C4-2B (cell line): ENCODE measurements around the gene GUCY1B1.

ENCODE experiments used
- H3K27ac ChIP-seq: fragments of 450-650 bp; 2 replicates; pipeline ENCODE4 v1.5.1; 2017
- ZFX ChIP-seq: fragments of 450-650 bp; IDR thresholded peaks from 2 replicates; pipeline ENCODE4 v1.6.1; 2017
- TF ChIP-seq, protein P1 (sequence below): fragments of 450-650 bp; conservative IDR thresholded peaks from 2 replicates; pipeline ENCODE4 v1.5.1; 2017; ENCODE audit warnings: mild to moderate bottlenecking

GUCY1B1 gene

DNA sequence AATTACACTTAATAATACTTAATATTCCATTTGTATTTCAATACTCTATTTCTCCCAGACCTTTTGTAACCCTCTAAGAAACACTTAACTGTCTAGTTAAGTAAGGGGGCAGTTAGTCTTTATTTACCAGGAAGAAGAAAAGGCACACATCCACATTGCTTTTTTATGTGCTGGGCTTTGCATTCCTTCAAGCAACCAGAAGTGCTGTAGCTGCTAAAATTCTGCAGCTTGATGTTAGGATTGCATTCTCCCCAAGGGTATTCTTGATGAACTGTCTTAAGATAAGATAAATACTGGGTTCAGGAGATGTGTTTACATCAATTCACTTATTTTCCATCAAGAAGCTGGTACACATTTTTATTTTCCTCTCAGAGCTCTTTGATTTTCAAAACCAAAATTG is 83.3 kb downstream of the GUCY1B1 start:
- TF ChIP-seq, protein P1, sequence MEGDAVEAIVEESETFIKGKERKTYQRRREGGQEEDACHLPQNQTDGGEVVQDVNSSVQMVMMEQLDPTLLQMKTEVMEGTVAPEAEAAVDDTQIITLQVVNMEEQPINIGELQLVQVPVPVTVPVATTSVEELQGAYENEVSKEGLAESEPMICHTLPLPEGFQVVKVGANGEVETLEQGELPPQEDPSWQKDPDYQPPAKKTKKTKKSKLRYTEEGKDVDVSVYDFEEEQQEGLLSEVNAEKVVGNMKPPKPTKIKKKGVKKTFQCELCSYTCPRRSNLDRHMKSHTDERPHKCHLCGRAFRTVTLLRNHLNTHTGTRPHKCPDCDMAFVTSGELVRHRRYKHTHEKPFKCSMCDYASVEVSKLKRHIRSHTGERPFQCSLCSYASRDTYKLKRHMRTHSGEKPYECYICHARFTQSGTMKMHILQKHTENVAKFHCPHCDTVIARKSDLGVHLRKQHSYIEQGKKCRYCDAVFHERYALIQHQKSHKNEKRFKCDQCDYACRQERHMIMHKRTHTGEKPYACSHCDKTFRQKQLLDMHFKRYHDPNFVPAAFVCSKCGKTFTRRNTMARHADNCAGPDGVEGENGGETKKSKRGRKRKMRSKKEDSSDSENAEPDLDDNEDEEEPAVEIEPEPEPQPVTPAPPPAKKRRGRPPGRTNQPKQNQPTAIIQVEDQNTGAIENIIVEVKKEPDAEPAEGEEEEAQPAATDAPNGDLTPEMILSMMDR = no peak
- no peak for TF ChIP-seq ZFX
- H3K27ac ChIP-seq = no peak overlapping the region

DNA sequence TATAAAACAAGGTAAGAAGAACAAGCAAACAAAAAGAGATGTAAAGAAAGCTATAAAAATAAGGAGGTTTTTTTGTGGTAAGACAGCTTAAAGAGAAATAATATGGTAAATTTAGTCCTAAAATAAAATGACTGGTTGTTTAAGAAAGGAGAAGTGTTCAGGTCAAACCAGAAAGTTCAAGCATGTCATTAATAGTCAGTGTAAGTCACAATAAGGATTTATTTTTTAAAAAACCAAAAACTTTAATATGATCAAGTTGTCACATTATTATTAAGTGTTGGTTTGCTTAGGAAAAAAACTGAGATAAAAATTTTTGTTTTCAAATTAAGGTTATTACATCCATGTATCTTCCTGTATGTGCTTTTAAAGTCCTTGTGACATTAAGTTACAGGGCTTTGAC is 88.1 kb downstream of the GUCY1B1 start:
- H3K27ac ChIP-seq = no peak overlapping the region
- TF ChIP-seq, protein P1 = no peak
- TF ChIP-seq ZFX = no peak

DNA sequence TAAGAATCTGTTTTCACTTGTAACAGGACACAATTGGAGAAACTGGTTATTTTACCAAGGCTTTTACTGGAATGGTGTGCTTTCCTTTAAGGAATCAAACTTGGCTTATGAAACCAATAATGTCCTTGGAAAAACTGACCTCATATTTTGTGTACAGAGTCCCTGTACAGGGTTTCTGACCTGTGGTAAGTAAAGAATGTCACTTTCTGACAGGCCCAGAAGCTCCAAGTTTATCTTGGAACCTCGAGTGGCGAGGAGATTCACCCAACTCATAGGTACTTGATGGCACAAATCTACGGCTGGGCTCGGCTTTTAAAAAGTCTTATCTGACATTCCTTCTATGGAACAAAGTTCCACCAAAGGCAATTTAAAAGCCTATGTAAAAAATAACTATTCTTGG is 90.2 kb downstream of the GUCY1B1 start:
- TF ChIP-seq ZFX = no peak
- TF ChIP-seq, protein P1 = no peak
- H3K27ac ChIP-seq = no peak overlapping the region

DNA sequence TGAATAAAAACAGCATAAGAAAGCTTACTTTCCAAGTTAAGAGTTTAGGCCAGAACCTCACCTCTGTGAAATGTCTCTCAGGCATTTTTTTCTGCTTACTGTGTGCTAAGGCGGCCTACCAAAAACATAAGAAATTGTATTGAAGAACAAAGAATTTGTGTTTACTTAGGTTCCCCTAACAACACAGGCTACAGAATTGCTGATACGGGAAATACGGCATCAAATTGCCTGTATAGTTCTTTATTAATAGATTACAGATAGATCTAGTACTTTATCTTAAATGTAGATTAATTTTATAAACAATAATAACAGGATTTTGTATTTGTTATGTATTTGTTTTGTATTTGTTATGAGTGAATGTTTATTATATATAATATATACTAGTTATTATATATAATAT is 94.4 kb downstream of the GUCY1B1 start:
- H3K27ac ChIP-seq = no peak overlapping the region
- TF ChIP-seq, protein P1 = no peak
- TF ChIP-seq ZFX = no peak

DNA sequence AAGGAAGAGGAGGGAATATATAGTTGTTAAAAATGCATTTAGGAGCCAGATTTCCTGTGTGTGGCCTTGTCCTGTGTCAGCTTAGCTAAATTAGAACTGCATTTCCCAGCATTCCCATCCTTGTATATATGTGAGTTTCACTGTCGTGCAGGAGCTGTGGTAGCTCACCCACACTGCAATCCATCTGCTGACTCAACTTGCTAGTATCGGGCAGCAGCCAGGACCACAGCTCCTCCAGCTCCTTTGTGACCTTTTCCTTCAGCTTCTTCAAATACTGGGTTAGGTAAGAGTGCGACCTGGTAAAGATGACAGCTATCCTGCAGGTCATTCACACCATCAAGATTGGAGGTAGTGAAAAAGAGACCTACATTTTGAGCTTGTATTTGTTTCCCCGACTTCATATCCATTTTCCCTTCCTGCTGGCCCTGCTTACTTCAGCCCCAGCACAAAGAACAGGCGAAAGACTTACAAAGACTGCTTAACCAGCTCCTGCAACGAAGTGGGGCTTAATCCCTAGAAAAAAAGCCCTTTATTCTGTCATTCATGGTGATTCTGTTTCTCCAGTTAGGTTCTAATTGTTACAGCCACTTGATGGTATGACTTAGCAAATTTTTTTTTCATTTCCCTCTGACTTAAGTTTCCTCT is 95.9 kb downstream of the GUCY1B1 start:
- TF ChIP-seq, protein P1 = no peak
- TF ChIP-seq ZFX = no peak

DNA sequence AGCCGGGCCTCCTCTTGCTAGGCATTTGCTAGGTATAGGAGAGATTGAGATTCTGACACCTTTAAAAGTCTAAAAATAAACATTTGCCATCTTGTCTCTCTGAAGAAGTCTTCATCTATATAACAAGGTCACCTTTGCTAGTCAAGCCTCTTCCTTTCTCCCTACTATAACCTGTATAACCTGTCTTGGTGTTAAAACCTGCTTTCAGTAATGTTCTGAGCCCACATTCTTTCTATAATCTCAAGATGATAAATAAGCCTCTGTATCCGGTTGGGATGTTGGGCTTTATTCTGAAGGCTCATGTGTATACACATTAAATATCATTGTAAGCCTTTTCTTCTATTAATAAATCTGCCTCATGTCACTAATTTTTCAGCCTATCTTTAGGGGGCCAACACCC is 97.1 kb downstream of the GUCY1B1 start:
- H3K27ac ChIP-seq = no peak overlapping the region
- TF ChIP-seq, protein P1 = no peak
- no peak for TF ChIP-seq ZFX

More for the DNA sequence above, 95.9 kb downstream of the GUCY1B1 start:
- no peak overlapping the region for H3K27ac ChIP-seq
